ENCODE measurements around the gene MZB1.
"Not testable (repeated sequence)": the region's sequence is repeated elsewhere in the genome, so short reads cannot be mapped to it uniquely, and the experiment has no call there.

MZB1 gene

DNA sequence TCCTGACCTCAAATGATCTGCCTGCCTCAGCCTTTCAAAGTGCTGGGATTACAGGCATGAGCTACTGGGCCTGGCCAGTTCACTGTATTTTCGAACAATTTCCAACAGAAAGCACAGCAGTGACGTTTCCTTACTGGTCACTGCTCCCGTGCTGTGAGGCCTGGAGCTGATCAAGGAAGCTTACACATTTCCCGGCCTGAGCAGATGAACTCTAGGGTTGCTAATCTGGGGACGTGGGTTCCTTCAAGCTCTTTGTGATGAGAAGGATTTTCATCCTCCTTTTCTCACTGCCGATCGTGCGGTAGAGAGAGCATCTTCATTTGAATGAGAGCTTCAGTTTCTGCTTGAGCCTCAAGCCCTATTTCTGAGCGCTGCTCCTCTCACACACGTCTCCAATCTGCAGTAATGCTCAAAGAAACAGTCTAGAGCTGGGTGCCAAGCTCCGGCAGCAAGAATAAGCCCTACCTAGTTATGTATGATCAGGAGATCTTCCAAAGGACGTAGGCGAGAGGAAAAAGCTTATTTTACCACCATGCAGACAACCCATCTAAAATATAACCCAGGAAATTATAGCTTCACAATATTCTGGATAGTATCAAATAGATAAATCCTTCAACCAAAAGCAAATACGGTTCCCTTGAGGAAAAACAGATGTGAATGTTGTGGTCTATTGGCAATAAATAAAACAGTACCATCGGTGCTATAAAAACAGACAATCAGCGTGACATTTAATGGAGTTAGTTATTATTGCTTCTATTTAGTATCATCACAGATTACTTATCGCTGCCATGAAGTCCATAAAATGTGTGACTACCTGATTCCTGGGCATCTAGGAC, 21.5 kb upstream of the MZB1 start:
- DNase-seq (ENCODE audit: low read depth, low spot score), result no peak

DNA sequence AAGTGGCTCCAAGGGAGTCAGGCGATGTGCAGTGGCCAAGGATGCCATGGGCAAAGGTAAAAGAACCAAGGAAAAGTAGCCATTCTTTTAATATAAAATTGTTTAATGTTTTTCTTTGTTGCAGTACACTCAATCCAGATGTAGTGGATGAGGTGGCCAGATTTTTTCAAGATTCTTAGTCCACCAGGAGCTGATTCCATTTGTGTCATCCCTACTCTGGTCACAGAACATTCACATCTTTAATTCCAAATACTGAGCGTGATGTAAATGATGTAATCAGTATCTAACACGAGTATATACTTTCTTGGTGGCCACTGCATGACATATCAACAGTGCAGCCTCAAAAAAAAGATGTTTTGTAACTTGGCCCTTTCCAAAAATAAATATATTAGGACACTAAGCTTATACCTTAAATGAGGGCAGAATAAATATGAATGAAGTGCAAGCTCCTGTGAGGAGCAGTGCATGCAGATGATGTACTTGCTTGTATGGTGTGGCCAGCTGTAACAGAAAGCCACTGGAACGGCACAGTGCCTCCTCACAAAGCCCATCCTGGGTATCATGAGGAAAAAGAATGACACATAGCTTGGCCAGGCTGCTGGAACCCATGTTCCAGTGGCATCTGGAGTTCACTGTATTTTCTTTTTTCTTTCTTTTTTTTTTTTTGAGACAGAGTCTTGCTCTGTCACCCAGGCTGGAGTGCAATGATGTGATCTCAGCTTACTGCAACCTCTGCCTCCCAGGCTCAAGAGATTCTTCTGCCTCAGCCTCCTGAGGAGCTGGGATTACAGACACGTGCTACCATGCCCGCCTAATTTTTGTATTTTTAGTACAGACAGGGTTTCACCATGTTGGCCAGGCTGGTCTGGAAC, 20.6 kb upstream of the MZB1 start:
- no peak for DNase-seq (ENCODE audit: low read depth, low spot score)

- not testable (repeated sequence) for DNase-seq (ENCODE audit: low read depth, low spot score)
Measured at GRCh38 chr5:139409116-139409515, 19.4 kb upstream of the MZB1 start.

DNA sequence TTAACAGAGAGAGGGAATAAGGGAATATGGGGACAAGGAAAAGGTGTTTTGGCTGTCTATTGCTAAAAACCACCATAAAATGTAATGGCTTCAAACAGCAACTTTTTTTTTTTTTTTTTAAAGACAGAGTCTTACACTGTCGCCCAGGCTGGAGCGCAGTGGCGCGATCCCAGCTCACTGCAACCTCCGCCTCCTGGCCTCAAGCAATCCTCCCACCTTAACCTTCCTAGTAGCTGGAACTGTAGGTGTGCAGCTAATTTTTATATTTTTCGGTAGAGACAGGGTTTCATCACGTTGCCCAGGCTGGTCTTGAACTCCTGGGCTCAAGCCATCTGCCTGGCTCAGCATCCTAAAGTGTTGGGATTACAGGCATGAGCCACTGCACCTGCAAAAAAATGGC, 18.5 kb upstream of the MZB1 start:
- no peak for DNase-seq (ENCODE audit: low read depth, low spot score)

DNA sequence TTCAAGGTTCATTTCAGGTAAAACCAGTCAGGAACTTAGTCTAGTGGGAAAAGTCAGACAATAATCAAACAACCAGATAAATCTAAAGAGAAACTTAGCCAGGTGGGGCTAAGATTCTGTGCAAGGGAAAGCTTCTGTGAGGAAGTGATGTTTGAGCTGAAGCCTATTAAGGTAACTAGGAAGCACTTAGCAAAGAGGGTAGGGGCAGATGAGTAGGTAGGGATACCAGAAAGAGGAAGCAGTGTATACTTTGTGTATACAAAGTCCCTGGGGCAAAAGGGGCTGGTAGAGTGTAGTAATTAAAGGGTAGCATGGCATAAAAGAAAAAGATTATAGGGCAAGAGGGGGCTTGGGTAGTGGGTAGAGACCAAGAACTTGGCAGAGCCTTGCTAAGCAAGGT, 17.8 kb upstream of the MZB1 start:
- DNase-seq (ENCODE audit: low read depth, low spot score), result no peak

GRCh38 chr5:139406963-139407362, 17.2 kb upstream of the MZB1 start:
- DNase-seq (ENCODE audit: low read depth, low spot score), result no peak

- no peak for DNase-seq (ENCODE audit: low read depth, low spot score)
Measured at GRCh38 chr5:139404484-139404840, 14.7 kb upstream of the MZB1 start.

DNA sequence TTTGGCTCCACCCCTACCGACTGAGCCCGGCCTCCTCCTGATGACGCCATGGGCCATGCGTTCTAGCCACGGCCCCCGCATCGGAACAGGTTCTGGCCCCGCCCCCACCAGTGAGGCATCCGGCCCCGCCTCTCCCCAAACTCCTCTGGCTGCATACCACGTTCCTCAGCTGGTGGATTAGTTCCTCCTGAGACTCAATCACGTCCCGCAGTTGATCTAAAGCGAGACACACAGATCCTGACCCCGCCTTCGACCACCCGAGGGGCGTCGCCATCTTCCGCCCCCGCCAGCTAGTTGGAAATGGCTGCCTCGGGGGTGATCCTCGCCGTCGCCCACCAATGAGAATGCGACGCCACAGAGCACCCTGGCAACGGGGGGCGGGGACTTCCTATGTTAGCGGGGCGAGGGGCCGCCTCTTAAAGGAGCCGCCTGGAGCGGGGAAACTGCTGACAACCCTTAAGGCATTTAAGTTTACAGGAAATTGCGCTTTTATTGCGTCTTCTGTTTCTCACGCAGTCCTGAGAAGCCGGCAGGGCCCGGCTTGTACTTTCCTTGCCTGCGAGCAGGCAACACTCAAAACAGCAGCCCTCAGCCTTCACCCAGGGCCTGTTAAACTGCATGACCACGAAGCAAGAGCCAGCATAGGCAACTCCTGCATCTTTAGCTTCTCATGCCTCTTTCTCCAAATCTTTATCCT, 14.2 kb upstream of the MZB1 start, which contains the start of gene SPATA24:
SPATA24 (minus strand) TSS at position 303 of the 697 bp plus-strand sequence; CDS start at position 274, 29 bp downstream.
- peak; percentile 95 for DNase-seq (ENCODE audit: low read depth, low spot score)

- DNase-seq (ENCODE audit: low read depth, low spot score), result no peak
Measured at GRCh38 chr5:139403418-139403786, 13.7 kb upstream of the MZB1 start.

DNA sequence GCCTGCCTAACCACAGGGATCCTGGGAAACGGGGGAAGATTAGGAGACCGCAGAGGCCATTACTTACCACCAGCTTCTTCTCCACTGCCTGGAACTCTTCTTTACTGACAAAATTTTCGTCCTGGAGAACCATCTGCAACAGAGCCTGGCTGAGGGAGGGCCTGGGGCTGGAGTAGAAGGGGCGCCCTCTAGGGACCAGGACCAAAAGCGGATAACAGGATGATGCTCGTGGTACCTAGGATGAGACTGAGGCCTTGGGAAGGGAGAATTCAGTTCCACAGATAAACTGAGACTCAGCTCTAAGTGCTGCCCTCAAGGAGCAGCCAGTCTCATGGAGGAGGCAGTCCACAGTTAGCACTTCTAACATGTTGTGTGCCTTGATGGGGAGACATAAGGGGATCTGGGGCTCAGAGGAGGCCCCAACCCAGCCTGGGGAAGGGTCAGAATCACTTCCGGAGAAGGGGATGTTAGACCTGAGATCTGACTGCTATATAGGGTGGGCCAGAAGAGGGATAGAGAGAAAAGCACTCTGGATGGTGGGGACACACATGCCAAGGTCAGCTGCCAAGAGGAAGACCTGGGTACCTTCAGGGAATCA, 12.9 kb upstream of the MZB1 start:
- DNase-seq (ENCODE audit: low read depth, low spot score), result no peak

GRCh38 chr5:139401546-139401945, 11.8 kb upstream of the MZB1 start:
- no peak for DNase-seq (ENCODE audit: low read depth, low spot score)

- DNase-seq (ENCODE audit: low read depth, low spot score), result no peak
Measured at GRCh38 chr5:139399501-139400121, 9.9 kb upstream of the MZB1 start.

DNA sequence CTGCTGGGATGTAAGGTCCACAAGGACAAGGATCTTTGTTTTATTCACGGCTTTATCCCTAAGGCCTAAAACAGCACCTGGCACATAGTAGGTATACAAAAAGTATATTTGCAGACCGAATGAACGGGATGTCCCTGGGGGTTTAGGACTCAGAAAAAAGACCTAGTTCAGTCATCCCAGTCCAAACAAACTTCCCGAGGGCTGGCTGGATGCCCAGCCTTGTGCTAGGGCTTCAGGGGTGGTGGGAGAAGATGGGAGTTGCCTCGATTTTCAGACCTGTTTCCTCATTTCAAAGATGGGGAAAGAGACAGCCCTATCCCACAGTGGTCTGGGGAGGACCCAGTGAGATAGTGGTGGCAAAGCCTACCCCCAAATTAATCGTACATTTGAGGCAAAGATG, 8.2 kb upstream of the MZB1 start:
- no peak for DNase-seq (ENCODE audit: low read depth, low spot score)

- DNase-seq (ENCODE audit: low read depth, low spot score), result no peak
Measured at GRCh38 chr5:139396691-139397090, 7.0 kb upstream of the MZB1 start.

- no peak for DNase-seq (ENCODE audit: low read depth, low spot score)
Measured at GRCh38 chr5:139395844-139396640, 6.3 kb upstream of the MZB1 start.

GRCh38 chr5:139394654-139395566, 5.2 kb upstream of the MZB1 start, which contains the start of gene PROB1:
Gene PROB1 (minus strand): TSS chr5:139395104. CDS start chr5:139395081, 23 bp downstream.
- no peak for DNase-seq (ENCODE audit: low read depth, low spot score)

GRCh38 chr5:139394123-139394653, 4.5 kb upstream of the MZB1 start:
- DNase-seq (ENCODE audit: low read depth, low spot score), result no peak

- DNase-seq (ENCODE audit: low read depth, low spot score), result no peak
Measured at GRCh38 chr5:139393497-139394122, 3.9 kb upstream of the MZB1 start.

Data from smooth muscle cell of the brain vasculature (primary cell).